ENCODE measurements around the gene CYP4X1.
"Not testable (repeated sequence)": the region's sequence is repeated elsewhere in the genome, so short reads cannot be mapped to it uniquely, and the experiment has no call there.

The CYP4X1 gene, protein sequence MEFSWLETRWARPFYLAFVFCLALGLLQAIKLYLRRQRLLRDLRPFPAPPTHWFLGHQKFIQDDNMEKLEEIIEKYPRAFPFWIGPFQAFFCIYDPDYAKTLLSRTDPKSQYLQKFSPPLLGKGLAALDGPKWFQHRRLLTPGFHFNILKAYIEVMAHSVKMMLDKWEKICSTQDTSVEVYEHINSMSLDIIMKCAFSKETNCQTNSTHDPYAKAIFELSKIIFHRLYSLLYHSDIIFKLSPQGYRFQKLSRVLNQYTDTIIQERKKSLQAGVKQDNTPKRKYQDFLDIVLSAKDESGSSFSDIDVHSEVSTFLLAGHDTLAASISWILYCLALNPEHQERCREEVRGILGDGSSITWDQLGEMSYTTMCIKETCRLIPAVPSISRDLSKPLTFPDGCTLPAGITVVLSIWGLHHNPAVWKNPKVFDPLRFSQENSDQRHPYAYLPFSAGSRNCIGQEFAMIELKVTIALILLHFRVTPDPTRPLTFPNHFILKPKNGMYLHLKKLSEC

DNA sequence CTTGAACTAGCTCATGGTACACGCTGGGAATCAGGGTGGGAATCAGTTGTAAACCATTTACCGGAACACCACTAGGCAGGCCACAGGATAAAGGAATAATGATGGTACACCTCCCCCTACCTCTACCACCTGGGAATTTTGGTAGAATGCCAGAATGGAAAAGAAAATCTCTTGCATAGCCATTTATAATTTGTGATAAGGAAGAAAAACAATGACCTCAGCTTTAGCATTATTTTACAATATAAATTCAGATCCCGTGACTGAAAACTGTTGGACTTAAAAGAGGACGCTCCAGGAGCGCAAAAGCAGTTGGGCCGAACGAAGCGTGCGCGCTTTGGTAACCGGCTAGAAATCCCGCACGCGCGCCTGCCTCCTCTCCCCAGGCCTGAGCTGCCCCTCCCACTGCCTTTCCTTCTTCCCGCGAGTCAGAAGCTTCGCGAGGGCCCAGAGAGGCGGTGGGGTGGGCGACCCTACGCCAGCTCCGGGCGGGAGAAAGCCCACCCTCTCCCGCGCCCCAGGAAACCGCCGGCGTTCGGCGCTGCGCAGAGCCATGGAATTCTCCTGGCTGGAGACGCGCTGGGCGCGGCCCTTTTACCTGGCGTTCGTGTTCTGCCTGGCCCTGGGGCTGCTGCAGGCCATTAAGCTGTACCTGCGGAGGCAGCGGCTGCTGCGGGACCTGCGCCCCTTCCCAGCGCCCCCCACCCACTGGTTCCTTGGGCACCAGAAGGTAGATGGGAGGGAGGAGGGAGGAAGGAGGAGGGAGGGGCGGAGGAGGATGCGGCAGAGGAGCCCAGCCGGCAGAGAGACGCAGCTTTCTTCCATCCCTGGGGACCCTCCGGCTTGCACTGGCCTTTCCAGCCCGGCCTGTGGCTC is at the start of gene CYP4X1:
Gene CYP4X1, plus strand, starts transcription at position 402 of the 873 bp plus-strand sequence. Its CDS starts 149 bp downstream, at position 551.
- no peak for TF ChIP-seq POLR2A (IDR thresholded peaks at IDR 0.05; ENCODE audit: low read length)
- no peak for TF ChIP-seq GATA1 (IDR thresholded peaks at IDR 0.05; ENCODE audit: low read depth, low read length)
- no peak for DNase-seq

DNA sequence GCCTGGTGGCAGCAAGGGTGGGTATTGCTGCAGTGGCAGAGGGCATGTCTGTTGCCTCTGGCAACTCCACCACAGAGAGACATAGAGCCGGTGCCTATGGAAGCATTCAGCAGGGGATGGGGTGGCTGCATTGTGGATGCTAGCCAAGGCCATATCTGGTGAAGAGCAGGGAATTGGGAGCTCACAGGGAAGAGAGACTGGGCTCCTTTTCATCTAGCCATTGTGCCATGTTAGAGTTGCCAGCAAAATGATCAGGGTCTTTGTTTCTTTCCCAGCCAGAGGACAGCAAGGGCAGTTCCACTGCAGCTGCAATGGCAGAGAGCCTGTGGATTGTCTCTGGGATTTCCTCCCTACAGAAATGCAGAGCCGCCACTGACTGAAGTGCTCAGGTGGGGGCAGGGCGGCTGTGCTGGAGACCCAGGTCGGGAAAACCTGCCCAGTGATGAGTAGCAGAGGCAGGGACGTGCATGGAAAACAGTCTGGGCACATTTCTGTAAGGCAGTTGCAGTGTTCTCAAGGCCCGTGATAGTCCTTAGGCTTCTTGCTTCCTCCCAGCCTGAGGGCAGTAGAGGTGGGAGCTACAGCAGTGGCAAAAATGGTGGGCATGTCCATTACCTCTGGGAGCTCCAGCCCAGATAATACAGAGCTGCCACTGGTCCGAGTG is 40.2 kb upstream of the CYP4X1 start:
- no peak for DNase-seq
- TF ChIP-seq GATA1 (IDR thresholded peaks at IDR 0.05; ENCODE audit: low read depth, low read length) (no peak), POLR2A (IDR thresholded peaks at IDR 0.05; ENCODE audit: low read length) (no peak)

DNA sequence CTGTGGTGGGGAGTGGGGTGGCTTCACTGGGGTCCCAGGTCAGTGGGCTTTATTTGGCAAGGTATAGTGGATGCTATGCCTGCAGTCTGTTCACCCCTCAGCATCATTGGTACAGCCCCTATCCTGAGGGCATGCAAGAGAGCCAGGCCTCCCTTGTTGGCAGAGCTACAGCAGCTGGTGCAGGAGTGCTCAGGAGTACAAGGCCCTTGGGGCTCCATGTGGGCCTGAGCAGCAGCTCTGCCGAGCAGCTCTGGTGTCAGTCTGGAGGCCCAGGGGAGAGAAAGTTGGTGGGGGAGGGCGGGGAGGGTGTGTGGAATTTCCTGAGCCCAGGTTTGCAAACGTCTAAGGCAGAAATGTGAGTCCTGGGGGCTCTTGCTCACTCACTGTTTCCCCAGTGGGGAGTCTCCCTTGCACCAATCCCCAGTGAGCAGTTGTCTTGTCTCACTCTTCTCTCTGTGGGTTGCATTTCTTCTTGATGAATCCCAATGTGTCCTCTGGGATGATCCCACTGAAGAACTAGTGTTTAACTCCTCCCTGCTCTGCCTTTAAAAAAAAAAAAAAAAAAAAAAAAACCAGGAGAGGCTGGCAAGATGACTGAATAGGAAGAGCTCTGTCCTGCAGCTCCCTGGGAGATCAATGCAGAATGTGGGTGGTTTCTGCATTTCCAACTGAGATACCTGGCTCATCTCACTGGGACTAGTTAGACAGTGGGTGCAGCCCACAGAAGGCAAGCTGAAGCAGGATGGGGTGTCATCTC is 39.5 kb upstream of the CYP4X1 start:
- no peak for DNase-seq
- TF ChIP-seq GATA1 (IDR thresholded peaks at IDR 0.05; ENCODE audit: low read depth, low read length) (no peak), POLR2A (IDR thresholded peaks at IDR 0.05; ENCODE audit: low read length) (no peak)

DNA sequence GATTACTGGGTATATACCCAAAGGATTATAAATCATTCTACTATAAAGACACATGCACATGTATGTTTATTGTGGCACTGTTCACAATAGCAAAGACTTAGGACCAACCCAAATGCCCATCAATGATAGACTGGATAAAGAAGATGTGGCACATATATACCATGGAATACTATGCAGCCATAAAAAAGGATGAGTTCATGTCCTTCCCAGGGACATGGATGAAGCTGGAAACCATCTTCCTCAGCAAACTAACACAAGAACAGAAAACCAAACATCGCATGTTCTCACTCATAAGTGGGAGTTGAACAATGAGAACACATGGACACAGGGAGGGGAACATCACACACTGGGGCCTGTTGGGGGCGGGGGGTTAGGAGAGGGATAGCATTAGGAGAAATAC is 32.9 kb upstream of the CYP4X1 start:
- not testable (repeated sequence) for DNase-seq

DNA sequence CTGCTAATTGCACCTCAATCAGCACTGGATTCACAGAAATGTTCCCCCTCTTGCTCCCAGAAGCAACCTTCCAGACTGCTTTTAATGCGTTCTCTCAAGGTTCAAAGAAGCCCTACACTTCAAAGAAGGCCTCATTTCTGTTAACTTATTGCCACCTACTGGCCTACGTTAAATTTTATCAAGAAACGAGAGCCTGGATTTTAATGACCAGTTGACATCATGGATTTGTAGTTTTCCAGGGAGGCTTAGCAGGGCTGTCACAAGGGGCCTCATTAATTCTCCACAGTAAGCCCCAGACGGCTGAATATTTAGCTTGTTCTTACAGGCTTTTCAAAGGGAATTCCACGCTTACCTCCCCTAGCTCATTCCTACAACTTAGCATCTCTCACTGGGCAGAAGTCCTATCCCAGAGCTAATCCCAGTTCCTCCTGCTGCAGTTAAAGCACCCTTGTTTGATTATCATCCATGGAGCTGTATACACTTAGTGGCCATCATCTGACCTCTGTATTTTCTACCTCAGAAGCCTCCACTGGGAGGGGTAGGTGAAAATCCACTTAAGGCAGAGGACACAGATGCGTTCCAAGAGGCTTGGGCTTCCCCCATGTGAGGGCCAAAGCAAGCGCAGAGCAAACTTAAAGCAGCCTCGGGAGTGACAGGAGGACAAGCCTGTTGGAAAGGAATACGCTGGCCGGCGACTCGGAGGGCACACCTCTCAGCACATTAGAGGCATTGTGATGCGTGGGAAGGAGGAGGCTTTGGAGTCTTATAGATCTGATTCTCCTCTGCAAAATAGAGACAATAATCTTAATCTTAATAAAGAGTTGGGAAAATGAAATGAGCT is 32.2 kb upstream of the CYP4X1 start:
- DNase-seq = peak in 1 of 2 experiments; percentile 3
- TF ChIP-seq GATA1 (IDR thresholded peaks at IDR 0.05; ENCODE audit: low read depth, low read length) (no peak), POLR2A (IDR thresholded peaks at IDR 0.05; ENCODE audit: low read length) (no peak)

DNA sequence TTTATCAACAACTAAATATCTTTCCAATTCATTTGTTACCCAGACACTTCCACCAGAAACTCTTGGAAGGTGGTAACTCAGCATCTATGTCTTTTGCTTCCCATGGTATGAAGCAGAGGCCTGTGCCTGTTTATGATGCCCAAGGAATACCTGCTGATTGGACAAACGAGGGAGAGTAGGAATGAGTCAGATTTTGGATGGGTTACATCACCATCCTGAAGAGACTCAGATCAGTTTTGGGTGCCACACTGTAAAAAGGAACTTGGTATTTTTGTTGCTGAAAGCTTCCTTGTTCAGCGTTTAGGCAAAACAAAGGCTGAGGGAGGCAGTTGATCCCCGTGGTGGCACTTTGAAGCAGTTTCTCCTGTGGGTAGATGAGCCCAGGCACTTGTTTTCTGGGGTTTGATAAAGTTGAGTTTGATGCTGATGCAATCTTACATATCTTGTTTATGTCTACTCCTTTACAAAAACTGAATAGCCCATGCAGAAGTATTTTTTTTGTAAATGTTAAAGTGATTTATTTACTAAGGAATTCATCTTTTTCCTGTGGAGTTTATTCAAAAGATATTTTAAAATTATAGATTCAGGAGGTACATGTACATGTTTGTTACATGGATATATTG is 26.7 kb upstream of the CYP4X1 start:
- TF ChIP-seq GATA1 (IDR thresholded peaks at IDR 0.05; ENCODE audit: low read depth, low read length) = no peak
- no peak for TF ChIP-seq POLR2A (IDR thresholded peaks at IDR 0.05; ENCODE audit: low read length)
- DNase-seq = no peak

DNA sequence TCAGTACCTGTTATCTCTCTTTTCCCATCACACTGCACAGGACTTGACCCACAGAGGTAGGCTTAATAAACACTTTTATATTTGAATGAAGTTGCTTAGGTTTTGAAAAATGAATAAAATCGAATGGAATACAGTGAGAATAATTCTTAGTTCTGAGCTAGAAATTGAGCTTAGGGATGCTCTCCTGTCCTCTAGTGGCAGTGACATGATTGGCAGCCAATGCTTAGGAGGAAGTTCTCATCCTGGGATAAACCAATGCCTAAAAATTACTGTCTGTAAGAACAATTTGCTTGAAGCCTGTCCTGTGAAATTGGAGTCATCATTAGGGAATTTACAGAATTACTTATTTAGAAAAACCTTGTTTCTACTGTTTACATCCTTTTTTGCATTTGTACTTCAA is 21.3 kb upstream of the CYP4X1 start:
- no peak for DNase-seq
- no peak for TF ChIP-seq POLR2A (IDR thresholded peaks at IDR 0.05; ENCODE audit: low read length)
- no peak for TF ChIP-seq GATA1 (IDR thresholded peaks at IDR 0.05; ENCODE audit: low read depth, low read length)

DNA sequence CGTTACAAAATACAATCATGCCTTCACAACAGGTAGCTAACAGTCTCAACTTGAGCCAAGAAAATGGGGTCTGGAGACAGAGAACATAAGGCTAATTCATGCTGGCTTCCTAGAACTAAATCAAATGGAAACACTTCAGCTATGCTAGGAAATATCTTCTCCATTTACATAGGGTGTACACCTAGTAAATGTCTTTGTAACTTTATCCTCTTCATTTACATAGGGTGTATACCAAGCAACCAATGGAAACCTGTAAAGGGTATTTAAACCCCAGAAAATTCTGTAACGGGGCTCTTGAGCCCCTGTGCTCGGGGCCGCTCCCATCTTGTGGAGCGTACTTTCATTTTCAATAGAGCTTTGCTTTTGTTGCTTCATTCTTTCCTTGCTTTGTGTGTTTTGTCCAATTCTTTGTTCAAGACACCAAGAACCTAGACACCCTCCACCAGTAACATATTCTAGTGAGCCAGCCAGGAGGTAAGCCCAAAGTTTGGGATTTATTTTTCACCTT is 19.5 kb upstream of the CYP4X1 start:
- no peak for DNase-seq
- TF ChIP-seq GATA1 (IDR thresholded peaks at IDR 0.05; ENCODE audit: low read depth, low read length) = no peak
- no peak for TF ChIP-seq POLR2A (IDR thresholded peaks at IDR 0.05; ENCODE audit: low read length)

DNA sequence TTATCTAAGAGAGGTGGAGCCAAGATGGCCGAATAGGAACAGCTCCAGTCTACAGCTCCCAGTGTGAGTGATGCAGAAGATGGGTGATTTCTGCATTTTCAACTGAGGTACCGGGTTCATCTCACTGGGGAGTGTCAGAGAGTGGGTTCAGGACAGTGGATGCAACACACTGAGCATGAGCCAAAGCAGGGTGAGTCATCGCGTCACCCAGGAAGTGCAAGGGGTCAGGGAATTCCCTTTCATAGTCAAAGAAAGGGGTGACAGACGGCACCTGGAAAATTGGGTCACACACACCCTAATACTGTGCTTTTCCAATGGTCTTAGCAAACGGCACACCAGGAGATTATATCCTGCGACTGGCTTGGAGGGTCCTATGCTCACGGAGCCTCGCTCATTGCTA is 17.0 kb upstream of the CYP4X1 start:
- DNase-seq = not testable (repeated sequence)

DNA sequence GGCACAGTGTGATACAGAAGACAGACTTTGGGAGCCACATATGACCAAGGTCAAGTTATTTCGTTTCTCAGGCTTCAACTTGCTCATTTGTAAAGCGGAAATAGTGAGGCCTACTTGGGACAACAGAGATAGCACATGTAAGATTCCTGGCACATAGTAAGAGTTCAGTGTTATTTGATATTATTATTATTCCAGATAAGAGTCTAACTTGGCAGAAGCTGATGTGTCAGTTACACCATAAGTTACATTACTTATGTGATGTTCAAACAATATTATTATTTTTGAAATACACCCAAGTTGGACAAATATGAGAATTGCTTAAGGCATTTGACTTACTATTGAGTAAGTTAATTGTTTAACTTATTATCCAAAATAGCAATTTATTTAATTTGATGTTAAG is 10.2 kb upstream of the CYP4X1 start:
- DNase-seq = no peak
- TF ChIP-seq POLR2A (IDR thresholded peaks at IDR 0.05; ENCODE audit: low read length) (no peak), GATA1 (IDR thresholded peaks at IDR 0.05; ENCODE audit: low read depth, low read length) (no peak)

DNA sequence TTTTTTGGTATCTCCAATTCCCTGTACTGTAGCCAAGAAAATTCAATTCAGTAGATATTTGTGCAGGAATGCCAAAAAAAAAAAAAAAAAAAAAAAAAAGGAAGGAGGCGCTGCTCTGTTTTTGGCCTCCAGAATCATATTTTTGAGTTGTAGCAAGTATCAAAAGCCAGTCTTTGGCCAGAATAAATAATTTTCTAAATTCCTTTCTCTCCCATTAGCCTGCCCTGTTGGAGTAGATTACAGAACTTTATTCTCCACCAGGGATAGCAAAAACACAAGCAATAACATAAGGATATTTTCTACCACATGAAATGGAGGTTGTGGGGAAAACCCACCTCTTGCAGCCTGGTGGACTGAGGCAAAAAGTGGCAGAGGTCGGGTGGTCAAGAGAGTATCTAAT is 2.4 kb upstream of the CYP4X1 start:
- no peak for TF ChIP-seq POLR2A (IDR thresholded peaks at IDR 0.05; ENCODE audit: low read length)
- no peak for TF ChIP-seq GATA1 (IDR thresholded peaks at IDR 0.05; ENCODE audit: low read depth, low read length)
- no peak for DNase-seq

DNA sequence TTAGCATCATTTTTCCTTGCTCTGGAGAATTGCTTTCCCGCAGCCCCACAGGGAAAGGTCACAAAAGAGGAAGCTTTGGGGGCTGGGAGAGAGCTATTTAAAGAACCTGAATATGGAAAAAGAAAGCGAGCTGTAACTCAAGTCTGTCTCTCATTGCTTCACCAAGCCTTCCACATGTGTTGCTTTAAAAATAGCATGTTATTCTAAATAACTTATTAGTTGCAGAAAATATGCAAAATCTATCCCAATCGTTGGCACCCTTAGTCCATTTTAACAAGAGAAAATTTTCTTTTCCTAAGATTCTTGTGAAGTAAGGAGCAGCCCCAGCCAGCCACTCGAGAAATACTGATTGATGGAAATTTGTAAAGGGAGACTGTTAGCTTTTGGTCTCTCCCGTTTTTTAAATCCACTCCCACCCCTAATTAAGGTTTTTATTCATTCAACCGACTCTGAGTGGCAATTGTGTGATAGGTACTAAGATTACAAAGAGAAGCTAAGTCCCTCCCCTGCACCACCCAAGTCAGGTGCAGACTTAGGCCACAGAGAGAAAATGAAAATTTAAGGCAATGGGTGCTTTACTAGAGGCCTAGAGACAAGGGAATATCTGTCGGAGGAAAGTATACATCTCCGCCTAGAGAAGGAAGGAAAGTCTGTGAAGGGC is 802 bp downstream of the CYP4X1 start:
- TF ChIP-seq POLR2A (IDR thresholded peaks at IDR 0.05; ENCODE audit: low read length) (no peak), GATA1 (IDR thresholded peaks at IDR 0.05; ENCODE audit: low read depth, low read length) (no peak)
- DNase-seq = no peak

Measured in erythroblast (primary cell).